ENCODE data around the gene LYVE1. TPM values are rescaled to one million over a fixed set of nuclear protein-coding genes. Genes with fewer than 3 reads are reported as not detected.
"Not testable (repeated sequence)": the region's sequence is repeated elsewhere in the genome, so short reads cannot be mapped to it uniquely, and the experiment has no call there.

The LYVE1 gene
- polyA plus RNA-seq, 10 donors, result 66.5 to 111 (median 87.8) TPM

DNA sequence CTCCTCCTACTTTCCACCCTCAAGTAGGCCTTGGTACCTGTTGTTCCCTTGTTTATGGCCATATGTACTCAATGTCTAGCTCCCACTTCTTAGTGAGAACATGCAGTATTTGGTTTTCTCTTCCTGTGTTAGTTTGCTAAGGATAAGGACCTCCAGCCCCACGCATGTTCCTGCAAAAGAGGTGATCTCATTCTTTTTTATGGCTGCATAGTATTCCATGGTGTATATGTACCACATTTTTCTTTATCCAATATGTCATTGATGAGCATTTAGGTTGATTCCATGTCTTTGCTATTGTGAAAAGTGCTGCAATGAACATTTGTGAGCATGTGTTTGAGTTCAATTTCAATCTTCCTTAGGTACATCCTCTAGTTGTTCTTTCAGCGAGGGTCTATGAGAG, 27.4 kb upstream of the LYVE1 start:
- DNase-seq, result not testable (repeated sequence)

DNA sequence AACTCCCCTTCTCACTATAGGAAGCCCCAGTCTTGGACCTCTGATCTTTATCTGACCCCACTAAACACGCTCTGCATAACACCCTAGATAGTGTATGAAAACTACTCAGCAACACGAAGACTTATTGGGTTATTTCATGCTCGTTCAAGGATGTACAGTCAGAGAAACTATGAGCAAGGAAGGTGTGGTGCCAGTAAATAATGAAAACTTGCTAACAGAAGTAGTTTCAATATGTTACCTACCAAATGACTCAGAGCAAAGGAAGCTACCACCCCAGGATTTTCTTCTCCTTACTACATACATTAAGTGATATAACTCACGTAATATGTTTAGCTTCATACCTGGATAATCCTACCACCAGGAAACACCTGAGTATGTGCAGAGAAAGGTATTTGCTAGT, 25.9 kb upstream of the LYVE1 start:
- DNase-seq, result no peak

DNA sequence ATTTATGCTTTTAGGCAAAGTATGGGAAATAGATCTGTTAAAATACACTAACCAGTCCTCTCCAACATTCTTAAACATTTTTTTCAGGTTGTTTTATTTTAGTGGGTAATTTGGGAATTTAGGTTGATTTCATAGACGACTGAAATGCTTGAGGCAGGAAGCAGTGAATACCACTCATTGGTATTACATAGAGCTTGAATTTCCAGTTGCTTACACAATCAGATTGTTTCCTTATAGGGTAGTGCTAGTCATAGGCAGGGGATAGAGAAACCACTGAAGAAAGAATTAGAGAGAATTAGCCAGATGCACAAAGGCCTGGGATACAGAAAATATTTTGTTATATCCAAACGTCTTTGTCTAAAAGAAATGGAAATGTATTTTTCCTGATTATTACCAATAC, 23.9 kb upstream of the LYVE1 start:
- DNase-seq, result peak in 1 of 3 donors; percentile 81

DNA sequence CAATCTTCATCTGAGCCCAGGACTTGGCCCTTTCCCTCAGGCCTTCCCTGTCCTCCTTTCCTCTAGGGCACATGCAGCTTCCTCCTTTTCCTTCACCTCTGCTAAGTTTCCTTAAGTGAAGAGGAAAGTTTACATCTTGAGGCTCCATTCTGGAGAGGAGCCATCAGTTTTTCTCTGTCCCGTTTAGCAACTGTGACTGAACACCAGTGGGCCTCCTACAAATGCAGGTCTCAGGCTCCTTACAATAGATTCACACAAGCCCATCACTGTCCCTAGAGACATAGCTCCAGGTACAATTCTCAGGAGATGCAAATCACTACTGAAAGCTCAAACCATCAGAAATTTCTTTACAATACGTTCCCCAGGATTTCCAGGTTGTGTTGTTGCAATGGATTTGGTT, 23.3 kb upstream of the LYVE1 start:
- DNase-seq, result no peak

DNA sequence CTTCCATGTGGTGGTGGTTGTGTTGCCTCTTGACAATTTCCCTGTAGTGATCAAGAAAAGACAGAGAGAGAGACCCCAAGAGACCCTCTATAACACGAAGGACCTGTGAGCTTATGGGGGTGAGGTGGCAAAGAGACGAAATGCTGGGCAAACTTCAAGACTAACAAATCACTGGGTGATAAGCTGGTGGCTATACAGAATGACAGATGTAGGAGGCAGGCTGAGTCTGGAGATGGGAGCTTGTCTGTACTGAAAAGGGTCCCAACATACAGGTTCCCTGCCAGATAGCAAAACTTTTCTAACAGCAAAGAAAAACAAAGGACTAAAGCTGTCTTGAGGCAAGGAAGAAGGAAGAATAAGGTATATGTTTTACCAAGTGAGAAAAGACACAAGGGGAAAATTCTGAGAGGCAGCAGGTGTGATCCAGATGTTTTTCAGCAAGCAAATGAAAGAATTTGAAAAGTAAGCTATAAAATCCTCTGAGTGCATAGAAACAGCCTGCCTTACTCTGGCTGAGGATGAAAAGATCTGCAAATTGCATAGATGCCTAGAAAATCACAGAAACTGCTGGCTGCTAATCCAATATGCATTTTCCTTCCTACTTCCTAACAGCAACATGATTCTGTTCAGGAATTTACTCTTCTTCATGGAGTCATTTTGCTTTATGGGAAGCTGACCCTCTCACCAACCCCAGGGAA, 21.9 kb upstream of the LYVE1 start:
- DNase-seq, result peak in 1 of 3 donors; percentile 48

DNA sequence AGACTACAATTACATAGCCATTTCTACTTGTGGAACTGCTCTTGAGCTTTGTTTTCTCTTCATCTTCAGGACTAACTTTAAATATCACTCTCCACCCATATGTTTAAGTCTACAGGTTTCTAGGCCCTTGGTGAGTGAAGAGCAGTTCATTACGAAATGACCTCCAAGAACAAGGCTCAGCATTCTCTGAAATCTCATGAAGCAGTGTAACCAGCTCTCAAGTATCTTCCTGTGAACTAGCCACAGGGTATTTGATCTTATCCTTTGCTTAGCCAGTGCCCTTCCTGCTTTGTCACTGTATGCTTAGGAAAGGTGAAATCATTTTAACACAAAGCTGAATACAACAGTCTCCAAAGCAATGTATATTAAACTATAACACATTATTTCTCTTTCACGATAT, 20.4 kb upstream of the LYVE1 start:
- DNase-seq, result no peak

DNA sequence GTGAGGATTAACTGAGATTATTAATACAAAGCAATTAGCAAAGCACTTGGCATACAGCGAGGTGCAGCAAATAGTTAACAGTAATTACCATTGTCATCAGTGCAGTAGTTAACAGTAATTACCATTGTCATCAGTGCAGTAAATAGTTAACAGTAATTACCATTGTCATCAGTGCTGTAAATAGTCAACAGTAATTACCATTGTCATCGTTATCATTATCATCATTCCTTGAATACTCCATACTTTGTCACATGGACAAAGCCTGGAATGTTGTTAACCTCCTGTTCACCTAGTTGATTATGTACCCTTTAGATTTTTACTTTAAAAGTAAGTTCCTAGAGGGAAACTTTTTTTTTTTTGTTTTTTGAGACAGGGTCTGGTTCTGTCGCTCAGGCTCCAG, 19.5 kb upstream of the LYVE1 start:
- DNase-seq, result no peak

DNA sequence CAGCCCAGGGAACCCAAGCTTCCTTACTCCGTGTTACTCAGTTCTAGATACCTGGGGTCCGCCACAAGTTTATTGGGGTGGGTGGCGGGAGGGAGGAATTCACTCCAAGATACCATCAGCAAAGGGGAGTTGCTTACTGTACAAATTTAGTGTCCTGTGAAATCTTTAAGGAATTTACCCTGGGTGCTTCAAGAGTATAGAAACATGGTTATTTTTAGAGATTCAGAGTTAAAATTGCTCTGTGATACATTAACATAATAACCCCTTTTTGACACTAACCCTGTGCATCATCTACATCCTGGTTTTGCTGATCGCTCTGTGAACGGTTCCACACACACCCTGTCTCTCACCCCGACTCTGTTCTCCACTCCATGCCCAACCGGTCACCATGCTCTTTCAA, 18.9 kb upstream of the LYVE1 start:
- no peak for DNase-seq

DNA sequence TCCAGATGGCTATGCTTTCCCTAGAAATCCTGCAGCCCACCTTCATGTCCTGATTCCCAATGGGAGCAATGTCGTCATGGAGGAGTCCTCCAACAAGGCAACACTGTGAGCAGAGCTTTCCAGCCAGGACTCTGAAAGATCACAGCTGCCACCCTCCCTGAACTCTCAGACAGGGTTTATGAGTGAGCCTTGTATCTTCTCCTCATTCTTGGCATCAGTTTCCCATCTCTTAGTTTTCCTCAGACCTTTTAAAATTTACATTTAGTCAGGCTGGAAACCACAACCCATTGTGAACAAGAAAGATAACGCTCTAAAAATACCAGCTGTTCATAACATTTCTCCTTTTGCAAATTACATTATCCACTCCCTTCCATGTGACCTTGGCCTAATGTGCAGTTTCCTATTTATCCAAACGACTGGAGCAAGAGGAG, 15.6 kb upstream of the LYVE1 start:
- no peak for DNase-seq

DNA sequence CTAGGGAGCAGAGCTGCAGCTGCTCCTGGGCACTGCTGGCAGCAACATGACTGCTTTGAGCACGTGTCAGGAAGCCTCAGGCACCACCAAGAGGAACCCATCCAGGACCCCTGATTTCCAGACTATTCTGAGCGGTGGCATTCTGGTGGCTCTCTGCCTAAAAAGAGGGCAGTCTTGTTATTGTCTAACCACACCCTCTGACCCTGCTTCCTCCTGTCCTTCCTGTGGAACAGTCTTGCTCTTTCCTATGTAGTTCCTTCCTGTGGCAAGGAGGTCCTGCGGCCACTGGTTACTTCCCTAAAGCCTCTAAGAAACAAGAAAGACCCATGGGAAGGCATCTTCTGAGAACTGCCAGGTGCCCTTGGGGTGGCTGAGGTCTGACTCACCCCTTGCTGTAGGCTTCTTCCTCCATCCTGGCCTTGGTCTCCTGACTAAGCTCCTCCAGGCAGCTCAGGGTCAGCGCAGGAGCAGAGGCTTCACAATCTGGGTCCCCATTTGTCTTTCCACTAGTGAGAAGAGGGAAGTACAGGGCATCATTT, 13.1 kb upstream of the LYVE1 start:
- no peak for DNase-seq

DNA sequence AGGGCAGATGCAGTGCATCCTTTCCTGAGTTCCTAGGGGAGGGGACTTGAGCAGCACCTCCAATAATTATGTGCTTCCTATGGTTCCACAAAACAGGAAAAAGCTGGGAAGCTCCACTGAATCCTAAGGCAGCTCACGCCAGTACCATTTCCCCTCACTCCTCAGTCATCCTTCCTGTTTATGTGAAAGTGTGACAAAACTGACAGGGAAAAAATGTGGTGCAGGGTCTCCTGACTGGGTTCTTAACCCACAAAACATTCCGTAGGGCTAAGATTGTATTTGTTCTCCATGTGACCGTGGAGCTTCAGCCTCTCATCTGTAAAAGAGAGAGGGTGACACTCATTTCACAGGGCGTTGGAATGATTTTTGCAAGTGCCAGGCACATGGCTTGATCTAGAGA, 12.2 kb upstream of the LYVE1 start:
- DNase-seq, result no peak

DNA sequence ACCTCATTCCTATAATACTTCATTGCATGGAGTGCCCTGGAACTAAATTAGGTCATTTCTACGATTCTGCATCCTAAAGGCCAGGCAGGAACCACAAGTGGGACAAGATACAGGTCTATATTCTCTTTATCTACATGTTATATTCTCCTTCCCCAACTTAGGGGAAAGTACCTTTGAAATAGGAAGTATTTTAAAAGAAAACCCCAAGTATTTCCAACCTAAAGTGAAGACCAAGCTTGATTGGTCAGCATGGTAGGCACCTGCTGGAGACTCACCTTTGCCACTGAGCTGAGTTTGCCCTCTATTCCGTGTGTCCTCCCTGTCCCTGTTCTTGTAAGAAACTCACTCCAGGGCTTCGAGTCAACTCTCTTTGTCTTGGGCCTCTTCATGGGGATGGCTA, 11.2 kb upstream of the LYVE1 start:
- DNase-seq, result no peak

DNA sequence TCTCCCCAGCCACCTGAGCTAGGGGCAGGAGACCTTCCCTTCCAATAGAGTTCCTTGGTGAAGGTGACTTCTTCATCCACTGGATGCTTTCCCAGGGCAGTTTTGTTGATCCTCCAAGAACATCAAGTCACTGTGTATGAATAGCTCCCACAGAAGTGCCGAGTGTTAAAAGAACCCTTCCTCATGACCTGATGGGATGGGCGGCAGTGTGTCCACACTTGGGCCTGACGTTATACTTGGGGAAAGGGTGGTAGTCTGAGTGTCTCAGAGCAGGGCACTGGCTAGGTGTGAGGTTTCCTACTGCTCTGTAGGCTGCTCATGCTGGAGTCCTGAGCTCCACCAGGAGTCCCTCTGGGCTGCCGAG, 7.6 kb upstream of the LYVE1 start:
- no peak for DNase-seq

DNA sequence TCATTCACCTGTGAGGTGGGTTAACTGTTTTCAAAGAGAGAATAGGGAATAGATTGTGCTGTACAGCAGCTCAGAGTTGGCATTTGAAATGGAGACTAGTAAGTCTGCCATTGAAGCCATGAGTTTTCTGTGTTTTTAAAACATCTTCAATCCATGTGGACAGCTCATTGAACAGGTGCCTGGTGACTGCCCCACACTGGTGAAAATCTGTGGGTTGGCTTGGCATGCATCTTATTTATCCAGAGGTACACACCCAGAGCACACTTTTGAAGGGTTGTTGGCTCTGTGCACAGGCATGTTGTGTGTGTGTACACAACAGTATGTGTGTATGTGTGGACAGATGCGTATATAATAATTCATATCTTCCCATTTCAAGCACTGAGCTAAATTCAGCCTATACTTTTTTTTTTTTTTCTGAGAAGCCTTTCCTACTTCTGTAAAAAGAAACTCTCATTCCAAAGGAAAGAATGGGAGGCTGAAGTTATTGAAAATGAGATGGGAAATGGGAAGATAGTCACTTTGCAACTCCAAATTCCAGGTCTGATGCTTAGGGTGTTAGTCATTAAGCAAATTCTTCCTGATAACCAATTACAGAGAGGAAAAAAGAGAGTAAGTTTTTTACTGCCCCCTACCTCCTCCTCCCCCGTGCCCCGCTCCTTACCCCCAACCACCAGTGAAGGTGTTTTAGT, 7.0 kb upstream of the LYVE1 start:
- no peak for DNase-seq

DNA sequence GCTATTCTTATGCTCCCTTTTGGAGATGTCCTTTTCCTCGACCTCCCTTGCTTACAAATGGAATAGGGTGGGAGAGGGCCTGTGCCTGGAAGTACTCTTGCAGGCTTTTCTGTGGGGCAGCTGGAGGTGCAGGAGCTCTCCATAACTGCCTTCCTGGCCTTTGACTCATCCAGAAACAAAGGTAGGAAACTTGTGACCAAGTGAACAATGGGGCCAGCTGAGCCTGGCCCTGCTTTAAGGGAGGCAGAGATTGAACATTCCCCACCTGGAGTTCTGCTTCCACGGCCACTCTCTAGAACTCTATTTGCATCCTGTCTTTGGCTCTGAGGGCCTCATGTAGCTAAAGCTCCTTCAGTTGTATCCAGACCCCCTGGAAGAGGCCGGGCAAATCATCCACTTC, 5.1 kb upstream of the LYVE1 start:
- DNase-seq, result no peak

DNA sequence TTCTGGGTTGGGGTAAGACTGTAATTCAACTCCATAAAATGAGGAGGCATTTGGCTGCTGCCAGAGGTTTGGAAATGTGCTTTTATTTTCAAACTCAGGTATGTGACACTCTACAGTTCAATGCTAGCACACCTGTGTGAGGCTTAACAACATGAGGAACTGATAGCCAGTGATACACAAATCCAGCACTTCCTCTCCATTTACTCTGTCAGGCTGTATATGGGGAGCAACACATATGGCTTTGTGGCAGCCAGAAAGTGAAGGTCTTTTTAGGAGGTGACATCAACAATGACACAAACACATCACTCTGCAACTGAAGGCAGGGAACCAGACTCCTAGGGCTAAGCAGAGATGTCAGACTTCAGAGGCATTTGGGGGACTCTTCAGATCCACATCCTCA, 4.6 kb upstream of the LYVE1 start:
- no peak for DNase-seq

DNA sequence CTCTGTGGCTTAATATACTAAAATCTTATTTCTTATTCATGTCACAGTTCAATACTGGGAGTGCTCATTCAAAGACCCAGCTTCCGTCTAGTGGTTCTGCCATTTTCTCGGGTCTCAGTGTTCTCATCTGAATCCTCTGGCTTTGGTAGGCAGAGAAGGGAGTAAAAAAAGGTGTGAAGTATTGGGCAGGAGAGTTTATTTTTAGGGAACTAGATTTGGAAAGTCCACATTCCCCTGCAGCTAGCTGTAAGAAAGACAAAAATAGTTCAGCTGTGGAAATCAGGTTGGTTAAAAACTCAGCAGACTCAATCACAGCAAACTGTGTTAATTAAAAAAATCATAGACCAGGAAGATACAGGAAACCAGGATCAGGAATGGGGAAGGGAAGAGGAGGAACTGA, 4.1 kb upstream of the LYVE1 start:
- no peak for DNase-seq

DNA sequence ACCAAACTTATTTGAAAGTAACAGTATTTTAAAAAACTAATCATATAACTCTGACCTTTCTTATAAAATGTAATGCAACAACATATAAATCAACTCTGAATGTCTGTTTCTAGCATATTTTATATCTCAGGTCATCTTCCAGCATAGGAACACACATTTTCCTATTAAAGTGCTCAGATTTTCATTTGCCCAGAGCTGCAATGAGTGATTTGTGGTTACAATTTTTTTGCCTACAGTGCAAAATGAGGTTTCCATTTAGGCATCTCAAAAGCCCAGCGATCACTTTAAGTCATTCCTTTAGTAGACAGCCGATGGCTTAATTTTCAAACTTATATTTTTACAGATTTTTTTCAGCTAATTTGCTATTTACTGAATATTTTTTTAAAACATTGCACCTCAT, 1.0 kb downstream of the LYVE1 start:
- peak in 1 of 3 donors; percentile 25 for DNase-seq

DNA sequence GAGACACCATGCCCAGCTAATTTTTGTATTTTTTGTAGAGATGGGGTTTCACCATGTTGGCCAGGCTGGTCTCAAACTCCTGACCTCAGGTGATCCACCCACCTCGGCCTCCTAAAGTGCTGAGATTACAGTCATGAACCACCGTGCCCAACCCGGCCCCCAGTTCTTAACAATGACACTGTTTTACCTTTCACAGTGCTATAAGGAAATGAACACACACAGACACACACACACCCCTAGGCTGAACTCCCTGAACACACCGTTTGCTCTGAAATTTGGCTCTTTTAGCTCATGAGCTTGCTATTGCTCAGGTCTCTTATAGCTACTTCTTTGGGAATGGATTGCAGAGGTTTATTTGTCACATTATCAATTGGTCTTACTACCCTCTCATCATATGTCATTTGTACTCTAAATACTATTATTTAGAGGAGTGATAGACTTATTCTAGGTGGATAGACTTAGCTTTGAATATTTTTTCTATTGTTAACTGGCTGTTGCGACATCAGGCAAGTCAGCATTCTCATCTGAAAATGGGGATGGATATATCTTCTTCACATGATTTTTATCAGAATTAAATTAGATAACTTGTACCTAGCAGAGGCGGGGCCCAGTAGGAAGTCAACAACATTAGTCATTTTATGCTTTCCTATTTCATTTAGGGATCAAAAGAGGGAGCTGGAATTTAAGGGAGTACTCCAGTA, 2.1 kb downstream of the LYVE1 start:
- no peak for DNase-seq

DNA sequence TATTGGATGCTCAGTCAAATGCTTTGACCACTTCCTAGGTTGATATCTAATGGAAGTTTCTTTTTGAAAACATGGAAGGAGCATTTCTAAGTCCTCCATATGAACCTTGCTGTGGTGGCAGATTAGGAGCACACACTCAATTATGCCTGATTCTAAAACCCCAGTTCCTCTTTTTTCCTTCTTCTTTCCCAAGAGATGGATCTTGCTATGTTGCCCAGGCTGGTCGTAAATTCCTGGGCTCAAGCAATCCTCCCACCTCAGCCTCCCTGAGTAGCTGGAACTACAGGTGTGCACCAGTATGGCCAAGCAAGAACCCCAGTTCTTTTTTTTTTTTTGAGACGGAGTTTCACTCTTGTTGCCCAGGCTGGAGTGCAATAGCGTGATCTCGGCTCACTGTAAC, 3.0 kb downstream of the LYVE1 start:
- DNase-seq, result no peak

DNA sequence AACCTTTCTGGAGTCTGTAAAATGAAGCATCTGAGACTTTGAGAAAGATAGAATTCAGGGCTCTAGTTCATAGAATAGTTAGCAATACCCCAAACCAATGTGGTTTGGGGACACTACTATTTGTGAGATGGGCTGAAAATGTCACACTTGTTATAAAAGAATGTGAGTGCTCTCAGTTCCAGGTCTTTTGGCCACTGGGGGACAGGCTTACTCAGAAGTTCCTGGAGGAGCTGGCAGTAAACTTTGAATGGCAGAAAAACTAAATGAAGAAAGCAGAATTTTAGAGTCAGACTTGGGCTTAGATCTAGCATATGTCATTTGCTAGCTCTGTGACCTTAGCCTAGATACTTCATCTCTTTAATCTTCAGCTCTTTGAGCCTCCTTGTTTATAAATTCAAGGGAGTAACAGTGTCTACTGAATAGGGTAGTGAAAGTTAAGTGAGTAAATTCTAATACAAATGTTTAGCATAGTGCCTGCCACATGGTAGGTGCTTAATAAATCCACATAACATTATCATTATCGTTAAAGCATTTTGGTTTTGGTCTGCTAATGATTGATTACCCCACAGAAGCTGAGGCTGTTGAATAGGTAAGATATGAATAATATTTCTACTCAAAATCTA, 3.7 kb downstream of the LYVE1 start:
- DNase-seq, result peak in 1 of 3 donors; percentile 43

DNA sequence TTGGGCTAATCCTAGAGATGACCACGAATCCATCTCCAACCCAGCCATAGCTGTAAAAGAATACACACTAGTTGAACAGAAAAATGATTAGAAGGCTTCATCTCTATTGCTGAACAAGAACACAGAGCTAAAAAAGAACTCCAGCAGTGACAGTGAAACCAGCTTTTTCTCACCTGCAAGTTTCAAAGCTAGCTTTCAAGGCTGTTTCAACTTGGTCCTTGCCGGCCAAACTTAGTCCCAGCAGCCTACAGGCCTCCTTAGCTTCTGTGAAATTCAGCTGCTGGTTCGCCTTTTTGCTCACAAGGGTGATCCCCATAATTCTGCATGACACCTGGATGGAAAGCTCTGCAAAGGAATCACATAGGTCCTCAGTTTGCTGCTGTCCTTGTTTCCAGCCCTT, 4.4 kb downstream of the LYVE1 start:
- no peak for DNase-seq

DNA sequence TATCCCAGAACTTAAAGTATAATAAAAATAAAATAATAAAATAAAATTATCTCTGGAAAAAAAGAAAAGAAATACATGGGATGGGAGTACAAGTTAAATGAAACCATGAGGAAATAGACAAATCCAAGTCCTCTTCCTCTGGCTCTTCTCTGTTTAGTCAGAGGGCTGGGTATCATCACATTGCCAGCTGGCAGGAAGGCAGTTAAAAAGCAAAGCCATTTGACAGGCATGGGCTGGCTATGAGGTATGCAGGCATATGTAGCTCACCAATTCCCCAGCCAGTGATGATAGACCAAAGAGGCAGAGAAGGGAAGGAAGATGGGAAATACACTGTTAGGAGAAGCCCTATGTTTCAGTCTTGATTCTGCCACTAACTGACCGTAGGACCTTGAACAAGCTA, 6.5 kb downstream of the LYVE1 start:
- no peak for DNase-seq
